GM19240 (cell line): ENCODE results near the gene LIN37.

ENCODE experiments used
- DNase-seq: peaks from one replicate; pipeline ENCODE4 v3.0.0; 2011; ENCODE audit warnings: low spot score; ENCODE audit not compliant: insufficient read length

LIN37 gene

GRCh38 chr19:35773020-35773806, 24.8 kb downstream of the LIN37 start:
- DNase-seq: no peak

- no peak for DNase-seq
Observed at GRCh38 chr19:35774274-35775045, 26.1 kb downstream of the LIN37 start.

GRCh38 chr19:35775046-35775297, 26.6 kb downstream of the LIN37 start:
- no peak for DNase-seq

- peak; percentile 97 for DNase-seq
Observed at GRCh38 chr19:35775298-35776101, 27.1 kb downstream of the LIN37 start, which contains the start of gene ARHGAP33. Gene ARHGAP33 (plus strand): TSS chr19:35775564. CDS start chr19:35775659, 95 bp downstream.

GRCh38 chr19:35776102-35776788, 27.9 kb downstream of the LIN37 start:
- DNase-seq: no peak

GRCh38 chr19:35777086-35777841, 28.9 kb downstream of the LIN37 start:
- DNase-seq: no peak

GRCh38 chr19:35777961-35778360, 29.6 kb downstream of the LIN37 start:
- DNase-seq: no peak

- DNase-seq: no peak
Observed at GRCh38 chr19:35779033-35779432, 30.7 kb downstream of the LIN37 start.

GRCh38 chr19:35780058-35780457, 31.7 kb downstream of the LIN37 start:
- DNase-seq: no peak

GRCh38 chr19:35780717-35781116, 32.3 kb downstream of the LIN37 start:
- DNase-seq: no peak

GRCh38 chr19:35781650-35782049, 33.3 kb downstream of the LIN37 start:
- DNase-seq: no peak

- DNase-seq: no peak
Observed at GRCh38 chr19:35782589-35782988, 34.2 kb downstream of the LIN37 start.

GRCh38 chr19:35783469-35784434, 35.4 kb downstream of the LIN37 start:
- no peak for DNase-seq

- no peak for DNase-seq
Observed at GRCh38 chr19:35784503-35785338, 36.3 kb downstream of the LIN37 start.

GRCh38 chr19:35785339-35785627, 36.9 kb downstream of the LIN37 start:
- DNase-seq: no peak

GRCh38 chr19:35786299-35787160, 38.2 kb downstream of the LIN37 start:
- DNase-seq: no peak

GRCh38 chr19:35787227-35787799, 38.9 kb downstream of the LIN37 start:
- no peak for DNase-seq
